Measurements from ENCODE around the gene NUF2. TPM values are rescaled to one million over a fixed set of nuclear protein-coding genes. Genes with fewer than 3 reads are reported as not detected.

Gene NUF2
- total and polyA plus RNA-seq, 2 of the 8 experiments (the other 6 are each of a cell fraction or from before 2014, with no cell fraction given) = 12.1 to 28.3 TPM

GRCh38 chr1:163365186-163365585 lies 43.4 kb downstream of the NUF2 start:
- ChIA-PET POLR2A (ENCODE audit: partially characterized antibody) (interaction anchor here (1.1 kb wide), 1 partner anchor 35 kb away, joined by 4 read pairs; no protein-coding TSS in a partner anchor), CTCF (ENCODE audit: partially characterized antibody) (interaction anchor here (0.8 to 1.3 kb wide), 2 partner anchors 9 to 19 kb away, joined by 3 read pairs; no protein-coding TSS in a partner anchor)
- Histone ChIP-seq H4K5ac (ENCODE audit: insufficient read length, low read depth, low read length) (no peak overlapping the region), H3K27me3 (replicated peaks in 1 of 4; ENCODE audit: control insufficient read depth in 3 of 4, extremely low read depth in 1 of 4, insufficient read depth in 3 of 4, low read length in 3 of 4) (no peaks in the 10 kb centered on the region), H4K91ac (replicated peaks; ENCODE audit: insufficient read length, low read length) (no peak overlapping the region), H3K4me1 (replicated peaks in 1 of 4; ENCODE audit: control insufficient read depth in 3 of 4, insufficient read depth in 4 of 4, low read length in 3 of 4) (peaks cover 0 to 7% (median 1%) of the 10 kb centered on the region in 4 experiments; a peak in 3 of 7 replicates), H3K27ac (ENCODE audit: low read depth, low read length) (no peak overlapping the region), H4K8ac (ENCODE audit: extremely low read depth, insufficient read depth, low read length) (no peak overlapping the region), H2BK15ac (ENCODE audit: low read length) (no peak overlapping the region), H3K56ac (replicated peaks; ENCODE audit: insufficient read length, low read depth, low read length) (no peak overlapping the region), H2BK5ac (ENCODE audit: low read depth, low read length) (no peak overlapping the region), H3K36me3 (ENCODE audit: control insufficient read depth in 2 of 4, insufficient read depth in 4 of 4, low read length in 3 of 4) (no peaks in the 10 kb centered on the region; a peak in 1 of 8 replicates), H3K9ac (replicated peaks in 1 of 4; ENCODE audit: extremely low read depth in 1 of 4, low read depth in 3 of 4, low read length in 3 of 4) (no peak overlapping the region), H3K14ac (ENCODE audit: insufficient read length) (no peak overlapping the region), H2BK120ac (replicated peaks; ENCODE audit: low read depth, low read length) (no peak overlapping the region), H2BK20ac (ENCODE audit: low read length) (no peak overlapping the region), H3K4me3 (ENCODE audit: extremely low read depth in 1 of 4, insufficient read depth in 2 of 4, low read depth in 3 of 4, low read length in 4 of 4) (no peak overlapping the region), H3K23ac (ENCODE audit: insufficient read length) (no peak overlapping the region), H4K20me1 (replicated peaks in 1 of 2; ENCODE audit: control insufficient read depth in 1 of 2, insufficient read depth in 2 of 2, low read length in 2 of 2) (no peaks in the 10 kb centered on the region), H2BK12ac (ENCODE audit: low read depth, low read length) (no peak overlapping the region), H3K23me2 (ENCODE audit: low read depth, low read length) (no peaks in the 10 kb centered on the region), H3K4me2 (ENCODE audit: insufficient read depth in 1 of 2, low read depth in 2 of 2, low read length in 2 of 2) (no peak overlapping the region), H3K79me2 (ENCODE audit: control insufficient read depth in 1 of 2, insufficient read depth in 2 of 2, low read length in 2 of 2) (no peaks in the 10 kb centered on the region), H3K79me1 (ENCODE audit: low read depth, low read length) (no peaks in the 10 kb centered on the region), H2AK5ac (ENCODE audit: low read depth, low read length) (no peak overlapping the region), H3K18ac (ENCODE audit: extremely low read depth, low read length) (no peak overlapping the region), H3K9me3 (ENCODE audit: insufficient read depth in 2 of 2, low read depth in 1 of 2, low read length in 1 of 2) (no peaks in the 10 kb centered on the region), H2AFZ (ENCODE audit: low read length) (no peak overlapping the region), H3K4ac (replicated peaks; ENCODE audit: insufficient read length, low read depth, low read length) (no peak overlapping the region)
- 59% methylated on average over 3 of the region's 3 CpGs; no CpG with 5 or more reads in 1 of the 2 experiments for WGBS, 2 experiments (ENCODE audit: extremely low coverage in 1 of 2, insufficient coverage in 1 of 2, insufficient read length in 1 of 2, insufficient replicate concordance in 2 of 2, low coverage in 1 of 2, low lambda C conversion rate in 2 of 2, missing lambda C conversion rate in 1 of 2)
- FAIRE-seq (no peak), DNase-seq (ENCODE audit: low read depth in 1 of 2, low spot score in 2 of 2) (no peak)
- TF ChIP-seq ATF2 (IDR thresholded peaks at IDR 0.05; ENCODE audit: low read length) (no peak), SP4 (IDR thresholded peaks at IDR 0.05; ENCODE audit: low read length) (no peak), BACH1 (IDR thresholded peaks at IDR 0.05; ENCODE audit: low read length) (no peak), USF2 (IDR thresholded peaks at IDR 0.05; ENCODE audit: low read length) (no peak), FOSL1 (IDR thresholded peaks at IDR 0.05; ENCODE audit: insufficient read depth, low read depth, low read length) (no peak), CREB1 (IDR thresholded peaks at IDR 0.05) (no peak), BCL11A (IDR thresholded peaks at IDR 0.05; ENCODE audit: low read depth in 2 of 2, low read length in 2 of 2) (no peak), SRF (IDR thresholded peaks at IDR 0.05; ENCODE audit: low read depth, low read length) (no peak), PHF8 (conservative IDR thresholded peaks at IDR 0.05; ENCODE audit: low read depth, low read length) (no peak), CHD1 (IDR thresholded peaks at IDR 0.05; ENCODE audit: low read depth, low read length) (no peak), JUN (IDR thresholded peaks at IDR 0.05; ENCODE audit: low read depth, low read length) (no peak)

Data from H1 (cell line).